ENCODE data around the gene PTPN18. TPM values are rescaled to one million over a fixed set of nuclear protein-coding genes. Genes with fewer than 3 reads are reported as not detected.
A peak's percentile ranks its signal among the peaks of the same experiment; 100 is the strongest.

Gene PTPN18
- total RNA-seq, 1 donor from 2014 or later: 10.4 TPM

GRCh38 chr2:130342533-130343275 lies 13.2 kb upstream of the PTPN18 start, which contains the start of gene IMP4:
TSS of gene IMP4 (plus strand) at chr2:130342897. CDS start at chr2:130342933, 36 bp downstream.
- Histone ChIP-seq H3K36me3 (ENCODE audit: insufficient read depth, low read length) (peaks cover 34% of the 10 kb centered on the region), H3K4me3 (ENCODE audit: insufficient read depth, low read depth, low read length) (peak within 1 kb of the TSS; percentile 77), H3K27ac (ENCODE audit: low read depth, low read length) (peak within 1 kb of the TSS; percentile 76), H2AFZ (ENCODE audit: low read depth, low read length) (peak within 1 kb of the TSS; percentile 88), H3K79me2 (ENCODE audit: insufficient read depth, low read length) (peaks cover 35% of the 10 kb centered on the region), H3K4me2 (ENCODE audit: low read length) (peak within 1 kb of the TSS; percentile 86), H3K9ac (ENCODE audit: low read length) (peak within 1 kb of the TSS; percentile 81), H3K9me3 (ENCODE audit: insufficient read depth, low read depth, low read length) (no peaks in the 10 kb centered on the region), H3K27me3 (ENCODE audit: insufficient read depth, low read length) (no peaks in the 10 kb centered on the region), H3K4me1 (ENCODE audit: insufficient read depth, low read length) (peaks cover 8% of the 10 kb centered on the region), H4K20me1 (ENCODE audit: insufficient read depth, low read length) (peaks cover 22% of the 10 kb centered on the region)
- H3K4me1 Mint-ChIP-seq (ENCODE audit: low read depth, unreplicated experiment): peaks cover 11% of the 10 kb centered on the region
- peaks cover 30% of the 10 kb centered on the region for H3K36me3 Mint-ChIP-seq (ENCODE audit: low read depth, unreplicated experiment)
- H3K9me3 Mint-ChIP-seq (ENCODE audit: unreplicated experiment): peaks cover 7% of the 10 kb centered on the region
- peak within 1 kb of the TSS; percentile 100 for H3K4me3 Mint-ChIP-seq (ENCODE audit: unreplicated experiment)
- no peaks in the 10 kb centered on the region for H3K27me3 Mint-ChIP-seq (ENCODE audit: low read depth, unreplicated experiment)
- peak; percentile 45 for FAIRE-seq
- TF ChIP-seq EZH2 (IDR thresholded peaks at IDR 0.05; ENCODE audit: insufficient read depth, low read length): no peak
- no peak for TF ChIP-seq CTCF (IDR thresholded peaks at IDR 0.05; ENCODE audit: insufficient read depth, low read depth, low read length)
- peak within 1 kb of the TSS; percentile 98 for H3K27ac Mint-ChIP-seq (ENCODE audit: unreplicated experiment)
- peak; percentile 100 for DNase-seq (ENCODE audit: low read depth)

- Mint-ChIP-seq H3K9me3 (ENCODE audit: unreplicated experiment) (peaks cover 7% of the 10 kb centered on the region), H3K27me3 (ENCODE audit: low read depth, unreplicated experiment) (no peaks in the 10 kb centered on the region), H3K4me3 (ENCODE audit: unreplicated experiment) (peak overlapping the region; percentile 100), H3K36me3 (ENCODE audit: low read depth, unreplicated experiment) (peaks cover 35% of the 10 kb centered on the region), H3K27ac (ENCODE audit: unreplicated experiment) (no peak overlapping the region), H3K4me1 (ENCODE audit: low read depth, unreplicated experiment) (peaks cover 3% of the 10 kb centered on the region)
- Histone ChIP-seq H3K9me3 (ENCODE audit: insufficient read depth, low read depth, low read length) (no peaks in the 10 kb centered on the region), H3K27me3 (ENCODE audit: insufficient read depth, low read length) (no peaks in the 10 kb centered on the region), H3K79me2 (ENCODE audit: insufficient read depth, low read length) (peaks cover 35% of the 10 kb centered on the region), H3K4me3 (ENCODE audit: insufficient read depth, low read depth, low read length) (no peak overlapping the region), H3K9ac (ENCODE audit: low read length) (no peak overlapping the region), H3K4me2 (ENCODE audit: low read length) (peak overlapping the region; percentile 86), H3K27ac (ENCODE audit: low read depth, low read length) (no peak overlapping the region), H3K36me3 (ENCODE audit: insufficient read depth, low read length) (peaks cover 35% of the 10 kb centered on the region), H4K20me1 (ENCODE audit: insufficient read depth, low read length) (peaks cover 26% of the 10 kb centered on the region), H2AFZ (ENCODE audit: low read depth, low read length) (no peak overlapping the region), H3K4me1 (ENCODE audit: insufficient read depth, low read length) (peaks cover 3% of the 10 kb centered on the region)
- no peak for FAIRE-seq
- DNase-seq (ENCODE audit: low read depth): no peak
- no peak for TF ChIP-seq EZH2 (IDR thresholded peaks at IDR 0.05; ENCODE audit: insufficient read depth, low read length)
- no peak for TF ChIP-seq CTCF (IDR thresholded peaks at IDR 0.05; ENCODE audit: insufficient read depth, low read depth, low read length)
Measured at GRCh38 chr2:130344578-130344977, 11.3 kb upstream of the PTPN18 start.

- Mint-ChIP-seq H3K4me3 (ENCODE audit: unreplicated experiment) (no peak overlapping the region), H3K9me3 (ENCODE audit: unreplicated experiment) (peaks cover 6% of the 10 kb centered on the region), H3K27ac (ENCODE audit: unreplicated experiment) (no peak overlapping the region), H3K36me3 (ENCODE audit: low read depth, unreplicated experiment) (peaks cover 33% of the 10 kb centered on the region), H3K27me3 (ENCODE audit: low read depth, unreplicated experiment) (no peaks in the 10 kb centered on the region), H3K4me1 (ENCODE audit: low read depth, unreplicated experiment) (peaks cover 3% of the 10 kb centered on the region)
- no peaks in the 10 kb centered on the region for H3K27me3 ChIP-seq (ENCODE audit: insufficient read depth, low read length)
- peaks cover 35% of the 10 kb centered on the region for H3K79me2 ChIP-seq (ENCODE audit: insufficient read depth, low read length)
- H2AFZ ChIP-seq (ENCODE audit: low read depth, low read length): no peak overlapping the region
- no peak overlapping the region for H3K27ac ChIP-seq (ENCODE audit: low read depth, low read length)
- FAIRE-seq (no peak), DNase-seq (ENCODE audit: low read depth) (no peak)
- H3K4me2 ChIP-seq (ENCODE audit: low read length): no peak overlapping the region
- H3K9ac ChIP-seq (ENCODE audit: low read length): no peak overlapping the region
- H4K20me1 ChIP-seq (ENCODE audit: insufficient read depth, low read length): peaks cover 26% of the 10 kb centered on the region
- H3K4me3 ChIP-seq (ENCODE audit: insufficient read depth, low read depth, low read length): no peak overlapping the region
- H3K36me3 ChIP-seq (ENCODE audit: insufficient read depth, low read length): peaks cover 35% of the 10 kb centered on the region
- peaks cover 3% of the 10 kb centered on the region for H3K4me1 ChIP-seq (ENCODE audit: insufficient read depth, low read length)
- no peaks in the 10 kb centered on the region for H3K9me3 ChIP-seq (ENCODE audit: insufficient read depth, low read depth, low read length)
- TF ChIP-seq EZH2 (IDR thresholded peaks at IDR 0.05; ENCODE audit: insufficient read depth, low read length) (no peak), CTCF (IDR thresholded peaks at IDR 0.05; ENCODE audit: insufficient read depth, low read depth, low read length) (no peak)
Measured at GRCh38 chr2:130345091-130345490, 10.8 kb upstream of the PTPN18 start.

Data from astrocyte (in vitro differentiated cells and primary cell).